ES-I3 (cell line): ENCODE measurements around the gene PHACTR1.
"Not testable (repeated sequence)": the region's sequence is repeated elsewhere in the genome, so short reads cannot be mapped to it uniquely, and the experiment has no call there.

ENCODE experiments used
- H3K36me3 ChIP-seq: 2 replicates; pipeline ENCODE4 v1.6.1; 2013; ENCODE audit warnings: mild to moderate bottlenecking, low read length, control low read depth, moderate library complexity; ENCODE audit not compliant: insufficient read depth
- H3K4me1 ChIP-seq: 2 replicates; pipeline ENCODE4 v1.6.1; 2013; ENCODE audit warnings: mild to moderate bottlenecking, control low read depth, low read length; ENCODE audit not compliant: insufficient read depth
- H3K9ac ChIP-seq: 2 replicates; pipeline ENCODE4 v1.6.1; 2013; ENCODE audit warnings: low read depth, mild to moderate bottlenecking, low read length, moderate library complexity
- H3K9me3 ChIP-seq: 2 replicates; pipeline ENCODE4 v1.6.1; 2013; ENCODE audit warnings: mild to moderate bottlenecking, low read length, moderate library complexity; ENCODE audit not compliant: control insufficient read depth, insufficient read depth

The PHACTR1 gene

DNA sequence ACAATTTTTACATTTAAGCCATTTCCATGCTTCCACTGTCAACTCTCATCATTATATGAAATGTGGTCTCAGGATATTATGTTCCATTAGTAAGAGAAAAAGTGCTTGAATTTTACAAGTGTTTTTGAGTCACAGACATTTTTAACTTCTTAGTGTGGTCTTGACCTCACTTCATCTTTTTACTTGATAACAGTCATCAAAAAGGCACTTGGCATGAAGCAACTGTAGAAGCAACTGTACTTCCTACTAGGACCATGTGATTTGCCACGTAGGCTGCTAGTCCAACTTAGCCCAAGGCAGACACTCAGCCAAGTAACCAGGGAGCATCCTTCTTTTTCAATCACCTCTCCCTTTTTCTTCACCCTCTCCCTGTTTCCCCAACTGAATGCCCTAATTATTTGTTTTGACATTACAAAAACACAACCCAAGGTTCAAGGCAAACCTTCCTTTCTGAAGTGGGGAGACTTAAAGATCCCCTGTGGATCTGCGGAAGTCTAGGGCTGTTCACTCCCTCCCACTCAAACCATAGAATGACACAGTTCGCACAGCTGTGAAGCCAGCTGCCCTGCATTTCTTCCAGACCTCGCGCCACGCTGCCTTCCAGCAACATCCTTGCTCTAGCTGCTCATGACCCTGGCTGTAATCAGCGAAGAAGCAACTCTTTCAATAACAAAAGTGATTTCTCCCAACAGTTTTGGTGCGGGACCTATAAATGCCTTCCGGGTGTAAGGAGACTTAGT lies 45.0 kb downstream of the PHACTR1 start:
- H3K9ac ChIP-seq: no peak overlapping the region
- no peaks in the 10 kb centered on the region for H3K36me3 ChIP-seq
- H3K4me1 ChIP-seq: no peaks in the 10 kb centered on the region
- H3K9me3 ChIP-seq: no peaks in the 10 kb centered on the region

GRCh38 chr6:12762731-12763434 lies 46.3 kb downstream of the PHACTR1 start:
- not testable (repeated sequence) for H3K9me3 ChIP-seq, H3K9ac ChIP-seq, H3K36me3 ChIP-seq, H3K4me1 ChIP-seq

GRCh38 chr6:12766365-12766764 lies 49.8 kb downstream of the PHACTR1 start:
- Histone ChIP-seq H3K36me3 (no peaks in the 10 kb centered on the region), H3K9ac (no peak overlapping the region), H3K4me1 (no peaks in the 10 kb centered on the region; the same call in 1 of the 2 replicates), H3K9me3 (no peaks in the 10 kb centered on the region)

DNA sequence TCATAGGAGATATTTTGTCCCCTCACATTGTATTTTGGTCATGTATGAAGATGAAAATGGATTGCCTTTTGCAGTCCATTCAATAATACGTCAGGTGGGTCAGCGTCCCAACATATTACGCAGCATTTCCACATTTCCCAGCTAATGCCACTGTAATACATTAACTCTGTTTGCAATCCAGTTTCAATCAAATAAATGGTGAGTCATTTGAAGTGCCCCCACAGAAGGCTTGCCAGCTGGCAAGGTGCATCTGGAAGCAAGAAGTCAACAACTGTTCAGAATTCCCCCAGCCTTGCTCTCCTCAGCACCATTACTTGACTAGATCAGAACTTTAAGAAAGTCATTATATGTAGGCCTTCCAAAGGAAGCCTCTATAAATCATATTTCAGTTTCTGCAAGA lies 50.4 kb downstream of the PHACTR1 start:
- no peaks in the 10 kb centered on the region; the same call in 1 of the 2 replicates for H3K4me1 ChIP-seq
- no peaks in the 10 kb centered on the region for H3K36me3 ChIP-seq
- H3K9ac ChIP-seq: no peak overlapping the region
- no peaks in the 10 kb centered on the region for H3K9me3 ChIP-seq

GRCh38 chr6:12769556-12770256 lies 53.1 kb downstream of the PHACTR1 start:
- no peaks in the 10 kb centered on the region for H3K36me3 ChIP-seq
- no peaks in the 10 kb centered on the region; the same call in 1 of the 2 replicates for H3K4me1 ChIP-seq
- no peaks in the 10 kb centered on the region for H3K9me3 ChIP-seq
- H3K9ac ChIP-seq: no peak overlapping the region

DNA sequence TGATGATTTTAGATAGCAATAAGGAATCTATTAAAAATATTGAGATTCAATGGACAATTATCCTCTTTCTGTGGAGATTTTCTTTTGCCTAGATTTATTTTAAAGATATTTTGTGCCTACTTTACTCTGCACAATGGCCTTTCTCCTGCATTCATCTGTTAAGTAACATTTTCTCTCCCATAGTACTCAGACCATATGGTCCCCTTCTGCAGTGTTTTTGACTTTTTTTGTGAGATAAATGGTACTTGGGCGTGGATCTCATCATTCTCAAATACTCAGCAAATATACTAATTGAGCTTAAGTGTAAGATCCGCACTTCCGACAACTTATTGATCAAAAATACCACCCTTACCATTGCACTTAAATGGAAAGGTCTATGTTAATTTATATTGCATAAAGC lies 55.8 kb downstream of the PHACTR1 start:
- no peaks in the 10 kb centered on the region; the same call in 1 of the 2 replicates for H3K4me1 ChIP-seq
- no peaks in the 10 kb centered on the region for H3K36me3 ChIP-seq
- H3K9ac ChIP-seq: no peak overlapping the region
- H3K9me3 ChIP-seq: no peaks in the 10 kb centered on the region

DNA sequence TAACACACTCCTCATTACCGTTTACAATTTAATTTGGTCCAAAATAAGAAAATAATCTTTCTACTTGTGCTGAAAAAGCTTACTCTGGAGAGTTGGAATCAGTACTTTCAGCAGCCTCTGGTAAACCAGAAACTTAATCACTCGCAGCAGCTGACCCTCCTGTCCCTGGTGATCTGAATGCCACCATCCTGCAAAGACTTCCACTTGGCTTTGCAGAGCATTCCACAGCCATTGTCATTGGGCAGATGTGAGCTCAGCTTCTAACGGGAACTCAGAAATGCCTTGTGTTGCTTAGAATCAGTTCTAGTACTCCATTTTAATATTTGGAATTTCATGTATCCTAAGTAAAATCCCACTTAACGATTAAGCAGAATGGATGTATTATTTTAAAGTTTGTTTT lies 59.7 kb downstream of the PHACTR1 start:
- Histone ChIP-seq H3K4me1 (0 out of 2 replicates have a peak, but pooled peaks cover 4% of the 10 kb centered on the region), H3K9ac (no peak overlapping the region), H3K9me3 (no peaks in the 10 kb centered on the region), H3K36me3 (no peaks in the 10 kb centered on the region)

- 0 out of 2 replicates have a peak, but pooled peaks cover 4% of the 10 kb centered on the region for H3K4me1 ChIP-seq
These were observed 63.2 kb downstream of the PHACTR1 start for GRCh38 chr6:12779772-12780171.

GRCh38 chr6:12782136-12782535 lies 65.6 kb downstream of the PHACTR1 start:
- Histone ChIP-seq H3K9me3 (no peaks in the 10 kb centered on the region), H3K9ac (no peak overlapping the region), H3K36me3 (no peaks in the 10 kb centered on the region), H3K4me1 (0 out of 2 replicates have a peak, but pooled peaks cover 4% of the 10 kb centered on the region)

More at GRCh38 chr6:12779772-12780171, 63.2 kb downstream of the PHACTR1 start:
- Histone ChIP-seq H3K9ac (no peak overlapping the region), H3K36me3 (no peaks in the 10 kb centered on the region), H3K9me3 (no peaks in the 10 kb centered on the region)

DNA sequence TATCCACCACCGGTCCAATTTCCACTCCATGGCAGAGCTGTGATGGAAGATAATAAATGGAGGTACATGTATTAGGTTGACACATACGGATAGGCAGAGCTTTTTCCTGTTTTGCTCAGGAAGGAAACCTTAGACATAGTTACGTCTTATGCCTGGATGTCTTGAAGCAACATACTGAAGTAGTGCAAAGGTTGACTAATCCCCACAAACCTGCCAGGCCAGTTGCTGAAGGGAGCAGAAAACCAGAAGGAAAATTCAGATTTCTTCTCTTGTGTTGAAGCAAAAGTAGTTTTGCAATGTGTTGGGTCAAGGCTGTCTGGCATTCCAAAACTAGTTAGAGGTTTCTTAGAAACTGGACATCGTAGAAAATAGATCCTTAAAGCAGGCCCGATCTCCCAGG lies 68.7 kb downstream of the PHACTR1 start:
- Histone ChIP-seq H3K9me3 (no peaks in the 10 kb centered on the region), H3K36me3 (no peaks in the 10 kb centered on the region), H3K4me1 (peaks cover 12% of the 10 kb centered on the region), H3K9ac (no peak overlapping the region)

- H3K36me3 ChIP-seq: no peaks in the 10 kb centered on the region
- no peak overlapping the region for H3K9ac ChIP-seq
- peaks cover 8% of the 10 kb centered on the region for H3K4me1 ChIP-seq
- no peaks in the 10 kb centered on the region for H3K9me3 ChIP-seq
These were observed 69.4 kb downstream of the PHACTR1 start for GRCh38 chr6:12785921-12786320.

DNA sequence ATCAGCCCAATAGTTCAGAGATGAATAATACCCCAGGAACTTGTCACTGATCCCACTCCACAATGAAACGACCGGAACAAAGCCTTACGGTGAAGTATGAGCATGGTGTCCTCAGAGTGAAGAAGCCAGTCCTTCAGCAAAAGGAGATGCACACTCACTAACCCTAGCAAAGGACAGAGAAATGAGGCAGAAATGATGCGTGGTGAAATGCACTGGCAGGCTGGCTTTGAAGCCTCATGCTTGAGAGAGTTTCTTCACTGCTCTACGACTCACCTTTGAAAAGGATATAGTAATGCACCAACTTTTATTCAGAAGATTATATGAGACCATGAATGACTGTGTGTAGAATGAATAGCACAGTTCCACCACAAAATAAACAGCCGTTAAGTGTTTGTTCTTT lies 74.8 kb downstream of the PHACTR1 start:
- no peak overlapping the region for H3K9ac ChIP-seq
- H3K4me1 ChIP-seq: peaks cover 8% of the 10 kb centered on the region
- H3K36me3 ChIP-seq: no peaks in the 10 kb centered on the region
- no peaks in the 10 kb centered on the region for H3K9me3 ChIP-seq

DNA sequence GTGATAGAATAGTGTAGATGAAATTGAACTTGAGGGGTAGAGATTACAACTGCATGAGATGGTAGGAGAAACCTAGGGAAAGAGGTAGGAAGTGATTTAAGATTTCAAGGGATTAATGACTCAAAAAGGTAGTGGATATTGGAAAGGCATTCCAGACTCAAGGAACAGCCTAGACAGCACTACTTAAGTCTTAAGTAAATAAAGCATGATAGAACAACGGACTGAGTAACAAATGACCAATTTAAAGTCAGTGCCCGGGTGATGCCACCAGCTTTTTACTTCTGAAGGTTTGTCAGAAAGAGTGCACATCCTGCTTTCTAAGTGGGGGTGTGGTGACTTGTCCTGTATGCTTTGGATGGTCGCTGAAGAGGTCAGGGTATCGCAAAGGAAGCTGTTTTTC lies 81.8 kb downstream of the PHACTR1 start:
- Histone ChIP-seq H3K9me3 (no peaks in the 10 kb centered on the region), H3K4me1 (no peaks in the 10 kb centered on the region), H3K36me3 (no peaks in the 10 kb centered on the region), H3K9ac (no peak overlapping the region)

- no peaks in the 10 kb centered on the region for H3K36me3 ChIP-seq
- no peaks in the 10 kb centered on the region for H3K9me3 ChIP-seq
- H3K4me1 ChIP-seq: no peaks in the 10 kb centered on the region
- no peak overlapping the region for H3K9ac ChIP-seq
These were observed 83.6 kb downstream of the PHACTR1 start for GRCh38 chr6:12800120-12800519.
